ENCODE data around the gene RNF135.
"Not testable (repeated sequence)": the region's sequence is repeated elsewhere in the genome, so short reads cannot be mapped to it uniquely, and the experiment has no call there.

Gene RNF135

DNA sequence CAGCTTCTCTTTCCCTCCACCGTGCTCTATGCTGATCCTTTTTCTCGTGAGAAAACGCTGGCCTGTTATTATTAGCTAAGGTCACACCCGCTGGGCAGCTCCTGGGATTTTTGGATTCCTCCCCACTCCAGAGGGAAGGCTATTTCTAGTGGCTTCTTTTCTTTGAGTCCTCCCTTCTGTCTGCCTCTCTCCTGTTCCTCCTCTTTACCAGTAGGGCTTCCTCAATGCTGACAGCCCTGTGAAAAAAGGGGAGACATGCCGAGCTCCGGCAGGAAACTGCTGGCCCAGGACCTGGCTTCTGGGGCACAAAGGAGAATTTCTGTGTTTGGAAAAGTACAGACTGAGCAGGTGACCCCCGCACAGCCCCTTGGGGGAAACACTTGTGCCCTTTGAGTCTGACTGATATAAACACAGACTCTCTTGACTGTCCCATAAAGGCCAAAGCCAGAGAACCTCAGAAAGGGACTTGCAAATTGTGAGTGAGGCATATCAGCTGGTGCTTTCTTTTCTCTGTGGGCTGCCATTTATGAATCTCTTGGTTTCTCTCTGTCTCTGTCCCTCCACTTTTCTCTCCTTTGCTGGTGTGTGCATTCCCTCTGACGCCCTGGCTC lies 14.0 kb upstream of the RNF135 start:
- no peak for DNase-seq

DNA sequence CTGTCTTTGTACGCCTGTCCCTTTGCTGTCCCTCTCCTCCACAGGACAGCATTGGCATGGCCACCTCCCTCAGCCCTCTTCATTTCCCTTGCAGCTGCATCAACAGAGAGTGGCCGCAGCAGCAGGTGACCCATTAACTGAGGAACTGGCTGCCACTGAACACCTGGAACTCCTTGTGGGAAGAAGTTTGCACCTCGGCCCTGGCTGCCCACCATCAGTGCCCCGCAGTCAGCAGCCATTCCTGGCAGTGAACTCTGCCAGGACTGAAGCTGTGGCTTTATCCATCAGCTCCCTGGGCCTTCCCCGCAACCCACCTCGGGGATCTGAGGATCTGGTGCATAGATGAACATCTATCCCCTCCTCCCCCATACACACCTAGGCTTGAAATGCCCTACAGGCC lies 13.1 kb upstream of the RNF135 start:
- DNase-seq, result no peak

DNA sequence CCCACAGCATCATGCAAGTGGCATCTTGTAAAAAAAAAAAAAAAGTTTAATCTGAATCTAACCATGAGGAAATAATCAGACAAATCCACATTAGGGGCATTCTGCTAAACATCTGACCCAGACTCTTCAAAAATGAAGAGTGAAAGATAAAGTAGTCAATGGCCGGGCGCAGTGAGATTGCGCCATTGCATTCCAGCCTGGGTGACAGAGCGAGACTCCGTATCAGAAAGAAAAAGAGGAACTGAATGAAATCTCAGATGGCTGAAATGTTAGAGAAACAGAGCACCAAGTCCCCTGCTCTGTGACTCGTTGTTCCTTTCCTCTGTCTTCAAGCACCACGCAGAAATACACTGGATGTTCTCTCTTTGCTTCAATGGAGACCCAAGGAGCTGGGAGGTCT lies 12.7 kb upstream of the RNF135 start:
- DNase-seq, result no peak

DNA sequence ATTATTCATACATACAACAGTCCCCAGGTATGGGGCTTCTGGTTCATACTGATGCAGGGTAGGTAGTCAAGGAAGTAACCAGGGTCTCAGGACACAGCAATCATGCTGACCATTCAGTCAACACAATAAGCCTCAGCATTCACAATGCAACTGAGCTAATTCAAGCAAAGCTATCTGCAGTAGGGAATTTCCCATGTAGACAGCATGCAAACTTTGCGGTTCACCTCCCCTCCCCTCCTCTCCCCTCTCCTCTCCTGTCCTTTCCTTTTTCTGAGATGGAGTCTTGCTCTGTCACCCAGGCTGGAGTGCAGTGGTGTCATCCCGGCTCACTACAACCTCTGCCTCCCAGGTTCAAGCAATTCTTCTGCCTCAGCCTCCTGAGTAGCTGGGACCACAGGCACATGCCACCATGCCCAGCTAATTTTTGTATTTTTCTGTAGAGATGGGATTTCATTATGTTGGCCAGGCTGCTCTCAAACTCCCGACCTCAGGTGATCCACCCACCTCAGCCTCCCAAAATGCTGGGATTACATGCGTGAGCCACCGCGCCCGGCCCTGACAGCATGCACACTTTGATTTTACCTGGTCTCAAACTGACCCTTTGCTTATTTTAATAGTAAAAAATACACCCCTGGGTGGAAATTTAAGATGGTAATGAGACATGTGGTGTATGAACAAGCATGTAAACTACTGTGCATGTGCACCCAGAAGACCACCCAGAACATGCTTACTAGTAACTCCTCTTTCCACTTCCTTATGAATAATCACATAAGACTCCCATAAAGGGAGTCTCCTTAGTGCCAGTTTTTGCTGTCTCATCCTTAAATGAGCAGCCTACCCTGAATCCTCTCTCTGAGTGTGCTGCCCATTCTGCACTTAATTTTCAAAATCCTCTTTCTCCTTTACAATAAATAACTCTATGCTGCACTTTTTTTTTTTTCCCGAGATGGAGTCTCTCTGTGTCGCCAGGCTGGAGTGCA lies 9.3 kb upstream of the RNF135 start:
- DNase-seq, result no peak

DNA sequence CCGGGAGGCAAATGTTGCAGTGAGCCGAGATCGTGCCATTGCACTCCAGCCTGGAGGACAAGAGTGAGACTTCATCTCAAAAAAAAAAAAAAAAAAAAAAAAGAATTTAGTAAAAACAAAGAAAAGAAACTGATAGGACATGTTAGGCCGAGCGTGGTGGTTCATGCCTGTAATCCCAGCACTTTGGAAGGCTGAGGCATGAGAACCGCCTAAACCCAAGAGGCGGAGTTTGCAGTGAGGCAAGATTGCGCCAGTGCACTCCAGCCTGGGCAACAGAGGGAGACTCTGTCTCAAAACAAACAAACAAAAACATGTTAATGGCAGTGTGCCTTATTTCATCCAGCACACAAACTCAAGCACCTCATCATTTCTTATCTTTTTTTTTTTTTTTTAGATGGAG lies 6.5 kb upstream of the RNF135 start:
- DNase-seq, result not testable (repeated sequence)

DNA sequence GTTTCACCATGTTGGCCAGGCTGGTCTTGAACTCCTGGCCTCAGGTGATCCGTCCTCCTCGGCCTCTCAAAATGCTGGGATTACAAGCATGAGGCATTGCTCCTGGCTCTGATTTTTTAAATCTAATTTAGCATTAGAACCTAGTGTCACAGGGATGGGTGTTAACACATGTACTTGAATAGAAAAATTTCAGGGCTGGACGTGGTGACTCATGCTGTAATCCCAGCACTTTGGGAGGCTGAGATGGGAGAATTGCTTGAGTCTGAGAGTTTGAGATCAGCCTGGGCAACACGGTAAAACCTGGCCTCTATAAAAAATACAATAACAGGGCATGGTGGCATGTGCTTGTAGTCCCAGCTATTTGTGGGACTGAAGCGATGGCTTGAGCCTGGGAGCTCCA lies 6.0 kb upstream of the RNF135 start:
- DNase-seq, result no peak

DNA sequence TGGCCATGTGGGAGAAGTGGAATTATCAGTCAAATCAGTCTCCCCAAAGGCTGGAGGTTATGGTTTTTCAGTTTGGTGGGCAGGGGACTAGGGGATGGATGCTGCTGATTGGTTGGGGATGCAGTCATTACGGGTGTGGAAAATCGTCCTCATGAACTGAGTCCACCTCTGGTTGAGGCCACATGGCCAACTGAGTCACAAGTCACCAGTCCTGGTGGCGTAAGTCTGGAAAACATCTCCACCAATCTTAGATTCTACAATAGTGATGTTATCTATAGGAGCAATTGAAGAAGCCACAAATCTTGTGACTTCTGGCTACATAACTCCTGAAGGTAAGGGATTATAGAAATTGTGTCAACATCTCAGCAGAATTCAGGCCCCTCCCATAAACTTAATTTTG lies 5.2 kb upstream of the RNF135 start:
- DNase-seq, result no peak

DNA sequence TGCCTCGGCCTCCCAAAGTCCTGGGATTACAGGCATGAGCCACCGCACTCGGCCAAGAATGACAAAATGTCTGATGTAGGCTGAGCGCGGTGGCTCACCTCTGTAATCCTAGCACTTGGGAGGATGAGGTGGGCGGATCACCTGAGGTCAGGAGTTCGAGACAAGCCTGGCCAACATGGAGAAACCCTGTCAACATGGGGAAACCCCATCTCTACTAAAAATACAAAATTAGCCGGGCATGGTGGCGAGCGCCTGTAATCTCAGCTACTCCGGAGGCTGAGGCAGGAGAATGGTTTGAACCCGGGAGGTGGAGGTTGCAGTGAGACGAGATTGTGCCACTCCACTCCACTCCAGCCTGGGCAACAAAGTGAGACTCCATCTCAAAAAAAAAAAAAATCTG lies 2.9 kb upstream of the RNF135 start:
- DNase-seq, result not testable (repeated sequence)

DNA sequence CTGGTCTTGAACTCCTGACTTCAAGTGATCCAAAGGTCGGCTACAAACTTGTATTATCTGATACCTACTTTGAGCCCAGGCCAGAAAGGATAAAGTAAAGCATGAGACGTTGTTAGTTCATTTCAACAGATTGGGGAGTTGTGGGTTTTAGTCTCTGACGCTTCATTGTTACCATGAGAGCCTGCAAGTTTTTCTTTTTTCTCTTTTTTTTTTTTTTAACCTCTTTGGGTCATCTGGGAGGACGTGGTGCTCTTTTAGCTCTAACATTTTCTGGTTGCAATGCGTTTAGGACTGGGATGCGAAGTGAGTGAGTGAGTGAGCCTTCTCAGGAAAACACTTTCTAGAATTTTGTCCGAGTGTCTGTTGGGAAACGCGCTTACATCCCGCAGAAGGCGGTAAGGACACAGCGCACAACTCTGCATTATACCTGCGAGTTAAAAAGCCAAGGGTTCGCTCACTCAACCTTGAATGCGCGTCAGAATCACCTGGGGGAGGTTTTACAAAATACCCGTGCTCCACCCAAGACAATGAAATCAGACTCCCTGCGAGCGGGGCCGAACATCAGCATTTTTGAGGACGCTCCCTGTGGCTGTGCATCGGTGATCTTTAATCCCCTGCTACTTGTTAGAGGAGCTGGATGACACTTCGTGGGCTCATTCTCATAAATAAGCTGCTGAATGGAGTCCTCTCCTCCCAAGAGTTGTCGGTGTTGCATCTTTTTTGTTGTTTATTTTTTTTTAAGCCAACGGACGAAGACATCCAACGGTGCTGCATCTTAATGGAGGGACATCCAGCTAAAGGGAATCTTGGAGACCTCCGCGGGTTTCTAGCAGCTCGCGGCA lies 629 bp upstream of the RNF135 start:
- DNase-seq, result peak; percentile 1

DNA sequence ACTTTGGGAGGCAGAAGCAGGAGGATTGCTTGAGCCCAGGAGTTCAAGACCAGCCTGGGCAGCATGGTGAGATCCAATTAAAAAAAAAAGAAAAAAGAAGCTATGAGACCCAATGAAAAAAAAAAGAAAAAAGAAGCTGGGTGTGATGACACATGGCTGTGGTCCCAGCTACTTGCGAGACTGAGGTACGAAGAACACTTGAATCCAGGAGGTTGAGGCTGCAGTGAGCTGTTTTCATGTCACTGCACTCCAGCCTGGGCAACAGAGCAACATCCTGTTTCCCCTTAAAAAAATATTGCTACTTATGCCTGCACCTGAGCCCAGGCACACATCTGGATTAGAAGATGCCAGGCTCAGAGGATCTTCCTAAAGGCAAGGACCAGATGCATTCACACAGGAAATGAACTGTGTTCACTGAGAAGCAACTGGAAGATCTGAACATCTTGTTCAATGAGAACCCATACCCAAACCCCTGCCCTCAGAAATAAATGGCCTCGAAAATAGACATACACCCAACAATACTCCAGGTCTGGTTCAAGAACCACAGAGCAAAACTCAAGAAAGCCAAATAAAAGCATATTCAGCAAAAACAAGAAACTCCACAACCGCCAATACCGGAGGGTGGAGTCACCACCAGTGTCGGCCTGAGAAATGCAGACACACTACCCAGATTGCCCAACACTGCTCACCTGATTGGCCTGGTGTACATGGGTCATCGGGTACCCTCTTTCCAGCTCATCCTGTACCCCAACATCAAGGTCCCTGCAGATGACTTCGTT lies 4.4 kb downstream of the RNF135 start:
- DNase-seq, result no peak

DNA sequence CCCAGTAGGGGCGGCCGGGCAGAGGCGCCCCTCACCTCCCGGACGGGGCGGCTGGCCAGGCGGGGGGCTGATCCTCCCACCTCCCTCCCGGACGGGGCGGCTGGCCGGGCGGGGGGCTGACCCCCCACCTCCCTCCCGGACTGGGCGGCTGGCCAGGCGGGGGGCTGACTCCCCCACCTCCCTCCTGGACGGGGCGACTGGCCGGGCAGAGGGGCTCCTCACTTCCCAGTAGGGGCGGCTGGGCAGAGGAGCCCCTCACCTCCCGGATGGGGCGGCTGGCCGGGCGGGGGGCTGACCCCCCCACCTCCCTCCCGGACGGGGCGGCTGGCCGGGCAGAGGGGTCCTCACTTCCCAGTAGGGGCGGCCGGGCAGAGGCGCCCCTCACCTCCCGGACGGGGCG lies 9.1 kb downstream of the RNF135 start:
- DNase-seq, result not testable (repeated sequence)

DNA sequence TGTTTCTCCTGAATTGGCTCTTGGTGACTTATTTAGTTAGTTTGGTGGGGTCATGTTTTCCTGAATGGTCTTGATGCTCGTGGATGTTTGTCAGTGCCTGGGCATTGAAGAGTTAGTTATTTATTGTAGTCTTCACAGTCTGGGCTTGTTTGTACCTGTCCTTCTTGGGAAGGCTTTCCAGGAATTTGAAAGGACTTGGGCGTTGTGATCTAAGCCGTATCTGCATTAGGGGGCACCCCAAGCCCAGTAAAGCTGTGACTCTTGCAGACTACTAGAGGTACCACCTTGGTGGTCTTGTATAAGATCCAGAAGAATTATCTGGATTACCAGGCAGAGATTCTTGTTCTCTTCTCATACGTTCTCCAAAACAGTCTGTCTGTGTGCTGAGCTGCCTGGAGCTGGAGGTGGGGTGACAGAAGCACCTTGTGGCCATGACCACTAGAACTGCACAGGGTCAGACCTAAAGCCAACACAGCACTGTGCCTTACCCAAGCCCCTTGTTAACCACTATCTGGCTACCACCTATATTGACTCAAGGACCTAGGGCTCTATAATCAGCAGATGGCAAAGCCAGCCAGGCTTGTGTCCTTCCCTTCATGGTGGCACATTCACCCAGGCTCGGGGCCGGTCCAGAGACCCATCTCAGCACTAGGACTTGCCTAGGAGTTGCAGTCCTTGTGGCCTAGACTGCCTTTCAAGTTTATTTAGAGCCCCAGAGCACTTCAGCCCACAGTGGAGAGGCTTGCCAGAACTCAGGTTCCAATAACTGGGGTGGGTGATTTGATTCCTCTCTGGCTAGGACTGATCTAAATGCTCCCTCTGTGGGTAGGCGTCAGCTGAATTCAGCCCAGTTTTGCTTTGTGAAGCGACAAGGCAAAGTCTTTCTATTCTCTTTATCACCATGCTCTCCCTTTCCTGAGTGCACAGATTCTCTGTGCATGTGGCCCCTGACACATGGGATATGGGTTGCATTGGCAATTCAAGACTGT lies 11.0 kb downstream of the RNF135 start:
- no peak for DNase-seq

DNA sequence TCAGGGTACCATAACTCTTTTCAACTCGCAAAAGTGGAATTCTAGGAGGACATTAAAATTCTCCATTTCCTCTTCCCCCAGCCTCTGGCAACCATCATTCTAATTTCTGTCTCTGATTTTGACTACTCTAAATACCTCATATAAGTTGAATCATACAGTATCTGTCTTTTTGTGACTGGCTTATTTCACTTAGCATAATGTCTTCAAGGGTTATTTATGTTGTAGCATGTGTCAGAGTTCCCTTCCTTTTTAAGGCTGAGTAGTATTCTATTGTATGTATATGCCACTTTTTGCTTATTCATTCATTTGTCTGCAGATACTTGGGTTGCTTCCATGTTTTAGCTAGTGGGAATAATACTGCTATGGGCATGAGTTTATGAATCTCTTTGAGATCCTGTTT lies 12.0 kb downstream of the RNF135 start:
- DNase-seq, result no peak

DNA sequence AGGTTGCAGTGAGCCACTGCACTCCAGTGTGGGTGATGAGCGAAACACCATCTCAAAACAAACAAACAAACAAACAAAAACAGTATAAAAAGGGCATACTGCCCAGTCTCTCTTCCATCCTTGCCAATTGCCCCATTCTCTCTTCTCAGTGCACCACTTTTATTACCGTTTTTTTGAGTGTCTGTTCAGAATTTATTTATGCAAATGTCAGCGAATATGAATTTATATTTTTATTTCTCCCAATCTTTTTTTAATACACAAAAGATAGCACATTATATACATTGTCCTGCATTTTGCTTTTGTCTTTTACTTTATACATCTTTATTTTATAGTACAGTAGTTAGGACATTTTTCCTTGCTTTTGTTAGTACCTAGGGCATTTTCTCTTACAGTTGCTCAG lies 19.6 kb downstream of the RNF135 start:
- DNase-seq, result no peak

DNA sequence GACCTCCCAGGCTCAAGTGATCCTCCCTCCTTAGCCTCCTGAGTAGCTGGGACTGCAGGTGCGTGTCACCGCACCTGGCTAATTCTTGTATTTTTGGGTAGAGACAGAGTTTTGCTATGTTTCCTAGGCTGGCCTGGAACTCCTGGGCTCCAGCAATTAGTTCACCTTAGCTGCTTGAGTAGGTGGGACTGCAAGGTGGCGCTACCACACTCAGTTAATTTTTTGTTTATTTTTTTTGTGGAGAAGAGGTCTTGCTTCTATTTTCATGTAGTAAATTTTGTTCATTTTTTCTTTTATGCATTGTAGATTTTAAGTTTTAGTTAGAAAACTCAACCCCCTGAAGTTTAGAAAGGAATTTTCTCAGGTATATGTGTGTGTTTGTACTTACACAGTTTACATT lies 21.7 kb downstream of the RNF135 start:
- DNase-seq, result no peak

DNA sequence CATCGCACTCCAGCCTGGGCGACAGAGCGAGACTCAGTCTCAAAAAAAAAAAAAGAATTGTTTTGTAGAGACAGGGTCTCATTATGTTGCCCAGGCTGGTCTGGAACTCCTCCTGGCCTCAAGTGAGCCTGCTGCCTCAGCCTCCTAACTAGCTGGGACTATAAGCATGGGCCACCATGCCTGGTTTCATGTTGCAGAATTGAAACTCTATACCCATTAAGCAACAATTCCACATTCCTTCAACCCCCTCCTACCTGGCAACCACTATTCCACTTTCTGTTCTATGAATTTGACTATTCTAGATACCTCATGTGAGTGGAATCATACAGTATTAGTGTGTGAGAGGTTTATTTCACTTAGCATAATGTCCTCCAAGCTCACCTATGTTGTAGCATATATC lies 24.5 kb downstream of the RNF135 start:
- DNase-seq, result no peak

DNA sequence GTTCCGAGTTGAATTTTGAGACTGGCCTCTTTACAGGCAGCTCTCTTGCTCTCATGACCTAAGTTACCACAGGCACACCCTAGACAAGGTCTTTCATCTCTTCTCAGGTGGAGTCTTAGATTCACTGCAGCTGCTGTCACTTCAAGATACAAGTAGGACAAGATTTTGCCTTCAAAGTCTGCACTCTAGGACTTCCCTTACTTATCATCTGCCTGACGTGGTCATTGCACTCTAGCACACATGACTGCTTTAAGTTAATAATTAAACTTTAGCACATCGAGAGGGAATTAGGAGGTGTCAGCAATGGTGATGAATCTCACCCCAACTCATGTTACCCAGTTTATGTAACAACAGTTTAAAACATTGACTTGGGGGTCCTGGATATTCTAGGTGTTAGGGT lies 25.6 kb downstream of the RNF135 start:
- DNase-seq, result no peak

DNA sequence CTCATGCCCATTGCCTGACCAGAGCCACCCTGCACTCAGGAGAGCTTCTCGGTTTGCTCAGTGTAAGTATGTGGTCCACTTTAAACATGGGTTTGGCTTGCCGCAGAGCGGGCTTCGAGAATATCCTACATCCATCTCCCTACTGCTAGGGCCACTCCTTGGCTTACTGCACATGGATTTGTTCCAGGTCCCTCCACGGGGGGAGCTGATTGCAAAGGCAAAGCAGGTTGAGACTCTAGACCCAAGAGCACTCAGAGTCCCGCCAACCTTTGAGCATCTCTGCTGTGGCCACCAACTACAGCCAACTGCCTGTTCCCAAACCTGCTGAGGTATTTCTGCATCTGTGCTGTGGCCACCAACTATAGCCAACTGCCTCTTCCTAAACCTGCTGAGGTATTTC lies 26.4 kb downstream of the RNF135 start:
- no peak for DNase-seq

DNA sequence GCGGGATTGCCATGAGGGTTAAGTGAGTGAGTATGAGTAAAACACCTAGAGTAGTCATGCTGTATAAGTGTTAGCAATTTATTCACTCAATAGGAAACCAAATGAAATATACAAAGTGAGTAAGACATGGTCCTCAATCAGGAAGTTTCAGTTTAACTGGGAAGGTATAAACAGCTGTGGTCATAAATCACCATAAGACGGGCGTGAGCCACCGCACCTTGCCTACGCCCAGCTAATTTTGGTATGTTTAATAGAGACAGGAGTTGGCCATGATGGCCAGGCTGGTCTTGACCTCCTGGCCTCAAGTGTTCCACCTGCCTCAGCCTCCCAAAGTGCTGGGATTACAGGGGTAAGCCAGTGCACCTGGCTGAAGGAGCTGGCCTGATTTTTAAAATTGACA lies 27.0 kb downstream of the RNF135 start:
- no peak for DNase-seq

DNA sequence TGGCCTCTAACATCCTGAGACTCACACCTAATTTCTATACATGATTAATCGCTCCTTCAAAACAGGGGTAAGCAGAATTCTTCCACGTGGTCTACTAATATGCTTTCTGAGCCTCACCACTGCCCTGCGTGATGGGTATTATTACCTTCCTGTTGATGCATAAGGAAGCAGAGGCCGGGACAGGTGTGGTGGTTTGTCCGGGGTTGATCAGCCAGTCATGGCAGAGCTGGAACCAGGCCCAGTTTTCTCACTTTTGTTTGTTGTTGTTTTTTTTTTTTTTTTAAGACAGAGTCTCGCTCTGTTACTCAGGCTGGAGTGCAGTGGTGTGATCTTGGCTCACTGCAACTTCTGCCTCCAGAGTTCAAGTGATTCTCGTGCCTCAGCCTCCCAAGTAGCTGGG lies 31.2 kb downstream of the RNF135 start:
- no peak for DNase-seq

DNA sequence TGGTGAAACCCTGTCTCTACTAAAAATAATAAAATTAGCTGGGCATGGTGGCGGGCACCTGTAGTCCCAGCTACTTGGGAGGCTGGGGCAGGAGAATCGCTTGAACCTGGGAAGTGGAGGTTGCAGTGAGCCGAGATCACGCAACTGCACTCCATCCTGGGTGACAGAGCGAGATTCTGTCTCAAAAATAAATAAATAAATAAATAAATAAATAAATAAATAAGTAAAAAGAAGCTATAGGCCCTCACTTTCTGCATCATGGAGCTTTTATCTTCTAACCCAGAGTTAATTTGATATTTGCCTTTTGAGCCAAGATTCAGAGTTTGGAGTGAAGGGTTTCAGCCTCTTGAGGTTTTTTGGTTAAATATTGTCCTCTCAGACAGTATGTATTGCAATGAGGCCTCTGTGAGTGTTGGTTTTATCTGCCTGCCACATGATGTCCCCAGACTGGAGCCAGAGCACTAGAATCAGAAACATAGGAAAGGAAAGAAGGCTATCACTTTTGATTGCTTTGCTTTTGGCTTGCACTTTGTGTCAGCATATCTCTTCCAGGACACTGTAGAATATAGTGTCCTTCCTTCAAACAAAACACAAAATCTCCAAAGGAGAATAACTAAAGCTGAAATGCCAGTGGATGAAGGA lies 32.5 kb downstream of the RNF135 start:
- DNase-seq, result no peak

All from central memory CD4-positive, alpha-beta T cell (primary cell).